ENCODE measurements around the gene DNTTIP2.

GRCh38 chr1:93878501-93878888, 511 bp downstream of the DNTTIP2 start:
- TF ChIP-seq POLR2AphosphoS5 (IDR thresholded peaks at IDR 0.05) (no peak), CTCF (IDR thresholded peaks at IDR 0.05) (no peak), EP300 (IDR thresholded peaks at IDR 0.05; ENCODE audit: low read depth) (no peak), POLR2A (IDR thresholded peaks at IDR 0.05) (no peak)
